Endometrium (tissue), 2 donors: ENCODE measurements around the gene OR4D10.

Experiments used
- FAIRE-seq: peaks from 2 replicates; lab custom pipeline; 2012; peaks lifted over from hg19 to GRCh38; lab: Jason Lieb, UNC
- donor health status: control.
- donor health status: control.

OR4D10 gene

DNA sequence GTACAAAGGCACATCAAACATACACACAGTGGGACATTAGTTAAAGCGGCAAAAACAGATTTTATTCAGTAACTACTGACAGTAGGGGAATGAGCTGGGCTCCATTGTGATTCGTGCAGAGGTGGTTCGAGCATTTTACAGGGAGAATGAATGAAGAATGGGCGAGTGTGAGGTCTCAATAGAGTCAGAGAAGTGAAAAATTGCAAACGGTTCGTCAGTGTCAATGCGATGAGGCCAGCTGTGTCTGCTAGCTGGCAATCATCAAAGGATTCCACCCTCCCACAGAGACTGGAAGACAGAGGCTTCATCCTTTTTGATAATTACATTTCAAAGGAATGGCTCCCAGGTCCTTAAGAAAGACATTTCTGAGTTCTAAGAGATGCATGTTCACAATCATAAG, 55.6 kb downstream of the OR4D10 start:
- no peak for FAIRE-seq
